Kidney epithelial cell (primary cell): ENCODE results near the gene SRRM2. TPM values are rescaled to one million over a fixed set of nuclear protein-coding genes. Genes with fewer than 3 reads are reported as not detected.

Experiments used
- DNase-seq: peaks from one replicate; pipeline ENCODE4 v3.0.0-alpha.2; 2010; ENCODE audit warnings: low read depth
- H3K27me3 ChIP-seq: 2 replicates; pipeline ENCODE4 v1.6.0; 2011; ENCODE audit warnings: low read length; ENCODE audit not compliant: control insufficient read depth, insufficient read depth
- H3K36me3 ChIP-seq: 2 replicates; pipeline ENCODE4 v1.5.1; 2011; ENCODE audit warnings: low read length; ENCODE audit not compliant: control insufficient read depth, insufficient read depth
- H3K4me3 ChIP-seq: 2 replicates; pipeline ENCODE4 v1.5.1; 2011; ENCODE audit warnings: low read depth, mild to moderate bottlenecking, control low read depth, low read length
- CTCF ChIP-seq: IDR thresholded peaks from 2 replicates; pipeline ENCODE4 v1.5.1; 2011; ENCODE audit warnings: mild to moderate bottlenecking, moderate library complexity, low read length, control low read depth, inconsistent platforms; ENCODE audit not compliant: insufficient read depth, poor library complexity, severe bottlenecking
- total RNA-seq: library from RNA; depleted of rRNA; stranded (reverse); fragments of >200 nt; gene quantifications from 2 replicates; pipeline ENCODE4 v1.2.3, GENCODE V29; 2015

The SRRM2 gene
- total RNA-seq, 1 donor from 2014 or later = 82.6 TPM

GRCh38 chr16:2777903-2778629 is 25.6 kb downstream of the SRRM2 start:
- no peaks in the 10 kb centered on the region for H3K27me3 ChIP-seq
- TF ChIP-seq CTCF = no peak
- DNase-seq = no peak
- H3K36me3 ChIP-seq = no peaks in the 10 kb centered on the region
- peak overlapping the region; percentile 98 for H3K4me3 ChIP-seq

- H3K4me3 ChIP-seq = no peak overlapping the region
- no peaks in the 10 kb centered on the region for H3K27me3 ChIP-seq
- DNase-seq = no peak
- no peaks in the 10 kb centered on the region for H3K36me3 ChIP-seq
- no peak for TF ChIP-seq CTCF
Observed at GRCh38 chr16:2778630-2778958, 26.2 kb downstream of the SRRM2 start.

GRCh38 chr16:2779151-2779920 is 26.9 kb downstream of the SRRM2 start:
- Histone ChIP-seq H3K4me3 (no peak overlapping the region), H3K27me3 (no peaks in the 10 kb centered on the region), H3K36me3 (no peaks in the 10 kb centered on the region)
- TF ChIP-seq CTCF = no peak
- no peak for DNase-seq

- Histone ChIP-seq H3K4me3 (no peak overlapping the region), H3K36me3 (no peaks in the 10 kb centered on the region), H3K27me3 (peaks cover 5% of the 10 kb centered on the region)
- no peak for DNase-seq
- no peak for TF ChIP-seq CTCF
Observed at GRCh38 chr16:2779978-2780898, 27.8 kb downstream of the SRRM2 start.

GRCh38 chr16:2782583-2783351 is 30.3 kb downstream of the SRRM2 start:
- H3K4me3 ChIP-seq = no peak overlapping the region
- H3K36me3 ChIP-seq = no peaks in the 10 kb centered on the region
- no peak for DNase-seq
- H3K27me3 ChIP-seq = peaks cover 23% of the 10 kb centered on the region
- TF ChIP-seq CTCF = no peak
